IMR-90 (cell line): ENCODE results near the gene GMCL1.

Experiments used
- BHLHE40 ChIP-seq: fragments of 150-350 bp; IDR thresholded peaks from 2 replicates; pipeline ENCODE4 v1.6.1; 2016; ENCODE audit warnings: mild to moderate bottlenecking, low read depth, low read length
- CEBPB ChIP-seq: IDR thresholded peaks from 2 replicates; pipeline ENCODE4 v1.6.1; 2012; ENCODE audit warnings: low read depth, low read length, improper control_type of control experiment
- FOS ChIP-seq: fragments of 150-350 bp; IDR thresholded peaks from 2 replicates; pipeline ENCODE4 v1.6.1; 2016; ENCODE audit warnings: low read depth, low read length
- MXI1 ChIP-seq: IDR thresholded peaks from 2 replicates; pipeline ENCODE4 v1.6.1; 2012; ENCODE audit warnings: low read depth, mild to moderate bottlenecking, low read length, moderate library complexity, borderline replicate concordance
- POLR2A ChIP-seq: IDR thresholded peaks from 2 replicates; pipeline ENCODE4 v1.6.1; 2012; ENCODE audit warnings: mild to moderate bottlenecking, low read depth, low read length
- RAD21 ChIP-seq: IDR thresholded peaks from 2 replicates; pipeline ENCODE4 v1.6.1; 2012; ENCODE audit warnings: low read length, improper control_type of control experiment
- TF ChIP-seq, protein P1 (sequence below): conservative IDR thresholded peaks from 2 replicates; pipeline ENCODE4 v1.5.1; 2012; ENCODE audit warnings: mild to moderate bottlenecking, low read depth, low read length, improper control_type of control experiment
- TF ChIP-seq, protein P2 (sequence below): fragments of 150-350 bp; IDR thresholded peaks from 2 replicates; pipeline ENCODE4 v1.6.1; 2016; ENCODE audit warnings: low read depth, mild to moderate bottlenecking, low read length, moderate library complexity, borderline replicate concordance

DNA sequence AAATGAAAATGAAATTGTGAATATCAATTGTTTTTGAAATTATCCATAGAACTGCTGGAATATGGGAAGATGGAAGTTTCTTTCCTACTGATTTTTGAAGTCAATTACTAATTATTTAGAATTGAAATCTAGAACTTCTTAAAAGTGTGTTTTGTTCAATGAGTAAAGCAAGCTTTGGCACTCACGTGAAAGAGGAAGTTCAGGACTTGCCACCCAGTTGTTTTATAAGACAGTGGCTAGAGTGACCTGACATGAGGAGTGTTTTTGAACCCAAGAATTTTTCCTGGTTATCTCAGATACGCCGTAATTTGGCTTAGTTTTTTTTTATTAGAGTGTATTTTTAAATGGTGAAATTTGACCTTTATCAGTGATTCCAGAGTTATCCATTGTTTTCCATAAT is 88.9 kb downstream of the GMCL1 start:
- TF ChIP-seq, protein P1, sequence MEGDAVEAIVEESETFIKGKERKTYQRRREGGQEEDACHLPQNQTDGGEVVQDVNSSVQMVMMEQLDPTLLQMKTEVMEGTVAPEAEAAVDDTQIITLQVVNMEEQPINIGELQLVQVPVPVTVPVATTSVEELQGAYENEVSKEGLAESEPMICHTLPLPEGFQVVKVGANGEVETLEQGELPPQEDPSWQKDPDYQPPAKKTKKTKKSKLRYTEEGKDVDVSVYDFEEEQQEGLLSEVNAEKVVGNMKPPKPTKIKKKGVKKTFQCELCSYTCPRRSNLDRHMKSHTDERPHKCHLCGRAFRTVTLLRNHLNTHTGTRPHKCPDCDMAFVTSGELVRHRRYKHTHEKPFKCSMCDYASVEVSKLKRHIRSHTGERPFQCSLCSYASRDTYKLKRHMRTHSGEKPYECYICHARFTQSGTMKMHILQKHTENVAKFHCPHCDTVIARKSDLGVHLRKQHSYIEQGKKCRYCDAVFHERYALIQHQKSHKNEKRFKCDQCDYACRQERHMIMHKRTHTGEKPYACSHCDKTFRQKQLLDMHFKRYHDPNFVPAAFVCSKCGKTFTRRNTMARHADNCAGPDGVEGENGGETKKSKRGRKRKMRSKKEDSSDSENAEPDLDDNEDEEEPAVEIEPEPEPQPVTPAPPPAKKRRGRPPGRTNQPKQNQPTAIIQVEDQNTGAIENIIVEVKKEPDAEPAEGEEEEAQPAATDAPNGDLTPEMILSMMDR = no peak
- TF ChIP-seq POLR2A = no peak
- TF ChIP-seq, protein P2, sequence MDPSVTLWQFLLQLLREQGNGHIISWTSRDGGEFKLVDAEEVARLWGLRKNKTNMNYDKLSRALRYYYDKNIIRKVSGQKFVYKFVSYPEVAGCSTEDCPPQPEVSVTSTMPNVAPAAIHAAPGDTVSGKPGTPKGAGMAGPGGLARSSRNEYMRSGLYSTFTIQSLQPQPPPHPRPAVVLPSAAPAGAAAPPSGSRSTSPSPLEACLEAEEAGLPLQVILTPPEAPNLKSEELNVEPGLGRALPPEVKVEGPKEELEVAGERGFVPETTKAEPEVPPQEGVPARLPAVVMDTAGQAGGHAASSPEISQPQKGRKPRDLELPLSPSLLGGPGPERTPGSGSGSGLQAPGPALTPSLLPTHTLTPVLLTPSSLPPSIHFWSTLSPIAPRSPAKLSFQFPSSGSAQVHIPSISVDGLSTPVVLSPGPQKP = no peak
- no peak for TF ChIP-seq CEBPB
- no peak for TF ChIP-seq RAD21
- TF ChIP-seq BHLHE40 = no peak
- TF ChIP-seq FOS = no peak
- TF ChIP-seq MXI1 = no peak
